Measurements from ENCODE around the gene IGSF21. TPM values are rescaled to one million over a fixed set of nuclear protein-coding genes. Genes with fewer than 3 reads are reported as not detected.

IGSF21 gene
- total and polyA plus RNA-seq, 2 donors (not counting 1 experiment from before 2014, with no cell fraction given): not detected

DNA sequence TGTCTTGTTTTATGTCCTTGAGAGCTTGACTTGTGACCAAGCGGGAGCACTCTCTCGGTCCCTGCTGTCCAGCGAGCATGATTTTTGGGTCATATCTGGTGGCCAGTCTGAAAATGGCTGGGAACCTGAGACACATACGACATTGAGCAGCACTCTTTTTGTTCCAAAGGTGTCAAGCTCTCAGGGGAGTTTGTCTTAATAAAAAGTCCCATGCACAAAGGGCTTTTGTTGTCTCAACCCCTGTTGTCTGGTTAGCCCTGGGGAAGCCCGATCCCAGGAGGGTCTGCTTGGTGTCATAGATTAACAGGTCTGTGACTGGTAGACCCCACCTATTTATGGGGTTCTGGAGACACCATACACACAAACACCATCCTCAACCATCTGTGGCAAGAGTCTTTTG, 315.4 kb downstream of the IGSF21 start:
- Histone ChIP-seq H3K9ac (ENCODE audit: low read length) (no peak overlapping the region), H3K27ac (ENCODE audit: low read length in 2 of 2) (no peak overlapping the region), H3K36me3 (replicated peaks in 1 of 2; ENCODE audit: control extremely low read depth in 1 of 2, control insufficient read depth in 1 of 2, extremely low read depth in 1 of 2, insufficient read depth in 2 of 2, low read length in 1 of 2) (no peaks in the 10 kb centered on the region), H3K4me2 (replicated peaks; ENCODE audit: low read depth, low read length, poor library complexity, severe bottlenecking) (no peak overlapping the region), H3K4me1 (ENCODE audit: control insufficient read depth in 2 of 2, insufficient read depth in 2 of 2, low read length in 2 of 2) (no peaks in the 10 kb centered on the region), H4K20me1 (ENCODE audit: control insufficient read depth, insufficient read depth, low read length, poor library complexity, severe bottlenecking) (no peaks in the 10 kb centered on the region), H3K4me3 (ENCODE audit: control extremely low read depth in 1 of 5, extremely low read depth in 1 of 5, insufficient read depth in 1 of 5, low read depth in 2 of 5, low read length in 4 of 5) (no peak overlapping the region), H3K79me2 (ENCODE audit: control insufficient read depth, insufficient read depth, low read length) (no peaks in the 10 kb centered on the region), H3K27me3 (replicated peaks in 1 of 4; ENCODE audit: control extremely low read depth in 1 of 4, control insufficient read depth in 3 of 4, insufficient read depth in 4 of 4, low read length in 3 of 4) (no peaks in the 10 kb centered on the region), H3K9me3 (ENCODE audit: control extremely low read depth in 1 of 3, control insufficient read depth in 2 of 3, insufficient read depth in 1 of 3, low read length in 2 of 3) (peaks cover 0 to 11% (median 9%) of the 10 kb centered on the region in 3 donors), H2AFZ (ENCODE audit: insufficient read depth, low read depth, low read length, poor library complexity, severe bottlenecking) (no peak overlapping the region)
- Mint-ChIP-seq H3K4me3 (no peak overlapping the region), H3K27ac (no peak overlapping the region), H3K27me3 (peaks cover 14% of the 10 kb centered on the region), H3K9me3 (ENCODE audit: insufficient read depth) (no peaks in the 10 kb centered on the region), H3K4me1 (no peaks in the 10 kb centered on the region)
- POLR2A ChIA-PET: no interaction called here
- ATAC-seq (ENCODE audit: low read depth) (no peak), DNase-seq (no peak)
- intact Hi-C loops (cut with micrococcal nuclease): no loop called here
- TF ChIP-seq, protein P1, sequence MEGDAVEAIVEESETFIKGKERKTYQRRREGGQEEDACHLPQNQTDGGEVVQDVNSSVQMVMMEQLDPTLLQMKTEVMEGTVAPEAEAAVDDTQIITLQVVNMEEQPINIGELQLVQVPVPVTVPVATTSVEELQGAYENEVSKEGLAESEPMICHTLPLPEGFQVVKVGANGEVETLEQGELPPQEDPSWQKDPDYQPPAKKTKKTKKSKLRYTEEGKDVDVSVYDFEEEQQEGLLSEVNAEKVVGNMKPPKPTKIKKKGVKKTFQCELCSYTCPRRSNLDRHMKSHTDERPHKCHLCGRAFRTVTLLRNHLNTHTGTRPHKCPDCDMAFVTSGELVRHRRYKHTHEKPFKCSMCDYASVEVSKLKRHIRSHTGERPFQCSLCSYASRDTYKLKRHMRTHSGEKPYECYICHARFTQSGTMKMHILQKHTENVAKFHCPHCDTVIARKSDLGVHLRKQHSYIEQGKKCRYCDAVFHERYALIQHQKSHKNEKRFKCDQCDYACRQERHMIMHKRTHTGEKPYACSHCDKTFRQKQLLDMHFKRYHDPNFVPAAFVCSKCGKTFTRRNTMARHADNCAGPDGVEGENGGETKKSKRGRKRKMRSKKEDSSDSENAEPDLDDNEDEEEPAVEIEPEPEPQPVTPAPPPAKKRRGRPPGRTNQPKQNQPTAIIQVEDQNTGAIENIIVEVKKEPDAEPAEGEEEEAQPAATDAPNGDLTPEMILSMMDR (IDR thresholded peaks at IDR 0.05): no peak
- no peak for TF ChIP-seq EZH2 (IDR thresholded peaks at IDR 0.05; ENCODE audit: borderline replicate concordance, insufficient read depth, low read depth, low read length, poor library complexity, severe bottlenecking)
- 91% methylated on average over 4 of the region's 5 CpGs for WGBS (ENCODE audit: insufficient coverage)
- CTCF ChIA-PET: no interaction called here

DNA sequence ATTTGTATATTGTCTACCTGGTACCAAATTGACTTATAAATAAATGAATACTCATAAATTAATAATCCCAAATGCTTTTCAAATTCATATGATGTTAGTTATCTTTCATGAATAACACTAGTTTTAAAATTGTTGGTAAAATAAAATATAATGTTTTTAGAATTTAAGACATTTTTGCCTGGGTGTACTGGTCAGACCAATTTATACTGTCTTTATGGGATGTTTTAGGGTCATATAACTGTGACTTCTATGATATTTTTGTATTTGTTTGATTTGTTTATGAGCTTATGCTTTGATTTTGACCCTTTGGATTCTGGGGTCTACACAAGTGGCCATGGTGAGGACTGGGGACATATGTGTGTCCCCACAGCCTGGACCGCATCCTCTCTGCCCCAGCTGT, 319.0 kb downstream of the IGSF21 start:
- Mint-ChIP-seq H3K9me3 (ENCODE audit: insufficient read depth) (no peaks in the 10 kb centered on the region), H3K4me3 (no peak overlapping the region), H3K4me1 (no peaks in the 10 kb centered on the region), H3K27ac (no peak overlapping the region), H3K27me3 (peaks cover 14% of the 10 kb centered on the region)
- H3K4me1 ChIP-seq (ENCODE audit: control insufficient read depth in 2 of 2, insufficient read depth in 2 of 2, low read length in 2 of 2): no peaks in the 10 kb centered on the region
- H3K36me3 ChIP-seq (replicated peaks in 1 of 2; ENCODE audit: control extremely low read depth in 1 of 2, control insufficient read depth in 1 of 2, extremely low read depth in 1 of 2, insufficient read depth in 2 of 2, low read length in 1 of 2): no peaks in the 10 kb centered on the region
- H4K20me1 ChIP-seq (ENCODE audit: control insufficient read depth, insufficient read depth, low read length, poor library complexity, severe bottlenecking): no peaks in the 10 kb centered on the region
- 100% methylated on average over 1 of the region's 1 CpG for WGBS (ENCODE audit: insufficient coverage)
- no peak overlapping the region for H3K27ac ChIP-seq (ENCODE audit: low read length in 2 of 2)
- H3K27me3 ChIP-seq (replicated peaks in 1 of 4; ENCODE audit: control extremely low read depth in 1 of 4, control insufficient read depth in 3 of 4, insufficient read depth in 4 of 4, low read length in 3 of 4): no peaks in the 10 kb centered on the region
- no peak overlapping the region for H3K4me3 ChIP-seq (ENCODE audit: control extremely low read depth in 1 of 5, extremely low read depth in 1 of 5, insufficient read depth in 1 of 5, low read depth in 2 of 5, low read length in 4 of 5)
- H3K79me2 ChIP-seq (ENCODE audit: control insufficient read depth, insufficient read depth, low read length): no peaks in the 10 kb centered on the region
- intact Hi-C loops (cut with micrococcal nuclease): no loop called here
- H3K4me2 ChIP-seq (replicated peaks; ENCODE audit: low read depth, low read length, poor library complexity, severe bottlenecking): no peak overlapping the region
- POLR2A ChIA-PET: no interaction called here
- H3K9me3 ChIP-seq (ENCODE audit: control extremely low read depth in 1 of 3, control insufficient read depth in 2 of 3, insufficient read depth in 1 of 3, low read length in 2 of 3): peaks cover 0 to 11% (median 9%) of the 10 kb centered on the region in 3 donors
- no peak overlapping the region for H3K9ac ChIP-seq (ENCODE audit: low read length)
- DNase-seq (no peak), ATAC-seq (ENCODE audit: low read depth) (no peak)
- TF ChIP-seq, protein P1 (IDR thresholded peaks at IDR 0.05): no peak
- no peak for TF ChIP-seq EZH2 (IDR thresholded peaks at IDR 0.05; ENCODE audit: borderline replicate concordance, insufficient read depth, low read depth, low read length, poor library complexity, severe bottlenecking)
- CTCF ChIA-PET: no interaction called here
- H2AFZ ChIP-seq (ENCODE audit: insufficient read depth, low read depth, low read length, poor library complexity, severe bottlenecking): no peak overlapping the region
